Endodermal cell (in vitro differentiated cells): ENCODE data around the gene LSM3. TPM values are rescaled to one million over a fixed set of nuclear protein-coding genes. Genes with fewer than 3 reads are reported as not detected.

Source experiments
- DNase-seq: peaks from one replicate; pipeline ENCODE4 v3.0.0-alpha.2; 2017
- H3K27ac ChIP-seq: 2 replicates; pipeline ENCODE4 v1.5.1; 2013; ENCODE audit warnings: mild to moderate bottlenecking, low read depth, low read length, moderate library complexity
- H3K27me3 ChIP-seq: 2 replicates; pipeline ENCODE4 v1.6.1; 2013; ENCODE audit warnings: mild to moderate bottlenecking, low read length, moderate library complexity; ENCODE audit not compliant: insufficient read depth, control insufficient read depth, poor library complexity, severe bottlenecking
- H3K36me3 ChIP-seq: 2 replicates; pipeline ENCODE4 v1.7.0; 2013; ENCODE audit warnings: mild to moderate bottlenecking, low read length, moderate library complexity; ENCODE audit not compliant: control insufficient read depth, insufficient read depth
- H3K4me1 ChIP-seq: one replicate; pipeline ENCODE4 v1.7.0; 2013; ENCODE audit warnings: low read length; ENCODE audit not compliant: control insufficient read depth, insufficient read depth
- H3K4me3 ChIP-seq: 2 replicates; pipeline ENCODE4 v1.5.1; 2013; ENCODE audit warnings: mild to moderate bottlenecking, low read length, moderate library complexity
- H3K9ac ChIP-seq: 2 replicates; pipeline ENCODE4 v1.6.1; 2013; ENCODE audit warnings: mild to moderate bottlenecking, low read length, moderate library complexity; ENCODE audit not compliant: poor library complexity, severe bottlenecking; ENCODE audit errors: extremely low read depth
- H3K9me3 ChIP-seq: 2 replicates; pipeline ENCODE4 v1.6.1; 2013; ENCODE audit warnings: mild to moderate bottlenecking, low read length, moderate library complexity; ENCODE audit not compliant: control insufficient read depth
- H3K27ac Mint-ChIP-seq: 2 replicates; pipeline ENCODE4 v1.8.0; 2020; ENCODE audit warnings: mixed read lengths
- H3K27me3 Mint-ChIP-seq: 2 replicates; pipeline ENCODE4 v1.8.0; 2021; ENCODE audit warnings: mild to moderate bottlenecking, mixed read lengths; ENCODE audit not compliant: insufficient read depth
- H3K36me3 Mint-ChIP-seq: 2 replicates; pipeline ENCODE4 v1.8.0; 2020; ENCODE audit warnings: low read depth, mixed read lengths
- H3K4me1 Mint-ChIP-seq: 2 replicates; pipeline ENCODE4 v1.8.0; 2020; ENCODE audit warnings: mixed read lengths
- H3K4me3 Mint-ChIP-seq: 2 replicates; pipeline ENCODE4 v1.8.0; 2020; ENCODE audit warnings: mild to moderate bottlenecking, moderate library complexity, mixed read lengths
- H3K9me3 Mint-ChIP-seq: 2 replicates; pipeline ENCODE4 v1.8.0; 2020; ENCODE audit warnings: mild to moderate bottlenecking, mixed read lengths
- WGBS, 2 experiments: methylation state at CpG; one replicate each; pipeline versions ENCODE4 v1.1.5 to v1.1.7; 2013; ENCODE audit warnings: missing lambda C conversion rate in 2 of 2, mixed read lengths in 1 of 2; ENCODE audit not compliant: insufficient coverage in 1 of 2, insufficient read length in 1 of 2; 5-methylcytosine and 5-hydroxymethylcytosine counted together
- total RNA-seq, 2 donors: library from RNA; stranded (reverse); fragmentation: NEBNext Ultra II Directional in 1 of 2; extraction: Animal tissue kit (Norgen Biotek cat#: 25700) in 1 of 2; gene quantifications; 2 replicates in 1 of 2; 3 replicates in 1 of 2; pipeline ENCODE4 v1.2.1, GENCODE V29; 2021
- TF ChIP-seq, protein P1 (sequence below): fragments of 200-600 bp; sonication (generic); conservative IDR thresholded peaks from 2 replicates; pipeline ENCODE4 v1.5.0; 2021; ENCODE audit warnings: antibody characterized with exemption, mild to moderate bottlenecking

Gene LSM3
- total RNA-seq, 2 donors from 2014 or later = 18.1 to 19.7 TPM

DNA sequence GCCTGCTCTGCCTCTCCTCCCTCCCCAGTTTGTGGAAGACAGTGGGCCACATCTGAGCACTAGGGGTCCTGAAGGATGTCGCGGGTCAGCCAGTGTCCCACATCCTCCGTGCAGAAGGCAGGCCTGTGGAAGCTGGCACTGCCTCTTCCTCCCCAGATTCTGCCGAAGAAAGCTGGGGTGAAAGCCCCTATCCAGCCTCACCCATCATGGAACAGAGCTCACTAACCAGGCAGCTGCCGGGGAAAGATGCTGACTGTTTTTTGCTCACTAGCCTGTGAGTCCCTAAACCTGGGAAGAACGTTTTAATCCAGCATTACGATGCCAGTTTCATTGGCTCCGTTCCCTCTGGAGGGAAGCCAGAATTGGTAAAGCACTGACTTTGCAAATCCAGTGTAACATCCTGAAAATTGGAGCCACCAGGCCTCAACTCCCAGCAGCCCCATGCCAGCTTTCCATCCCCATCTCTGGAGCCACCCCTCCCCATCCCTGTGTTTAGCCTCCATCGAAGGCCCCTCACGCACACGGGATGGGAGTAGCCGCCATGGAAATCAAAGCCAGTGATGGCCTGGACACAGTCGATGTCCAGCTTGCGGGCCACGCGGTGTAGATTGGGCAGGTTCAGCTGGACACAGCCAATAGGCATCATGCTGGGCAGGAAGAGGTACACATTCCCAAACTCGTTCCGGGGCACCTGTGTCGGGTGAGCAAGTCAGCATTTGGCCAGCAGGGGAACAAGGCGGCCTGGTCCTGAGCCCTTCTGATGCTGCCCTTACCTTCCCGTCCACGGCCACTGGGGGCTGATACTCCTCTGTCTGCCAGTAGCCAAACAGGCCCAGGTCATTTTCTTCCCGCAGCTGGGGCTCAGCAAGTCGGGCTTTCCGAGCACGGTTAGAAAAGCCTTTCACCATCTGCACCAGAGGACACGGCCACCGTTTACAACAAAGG, 30.3 kb upstream of the LSM3 start:
- peaks cover 44% of the 10 kb centered on the region for H3K36me3 ChIP-seq
- H3K27me3 ChIP-seq = no peaks in the 10 kb centered on the region
- DNase-seq = peak; percentile 93
- Mint-ChIP-seq H3K36me3 (peaks cover 44% of the 10 kb centered on the region), H3K27ac (peak overlapping the region; percentile 52), H3K4me1 (peaks cover 23% of the 10 kb centered on the region), H3K27me3 (no peaks in the 10 kb centered on the region), H3K9me3 (no peaks in the 10 kb centered on the region), H3K4me3 (no peak overlapping the region)
- TF ChIP-seq, protein P1, sequence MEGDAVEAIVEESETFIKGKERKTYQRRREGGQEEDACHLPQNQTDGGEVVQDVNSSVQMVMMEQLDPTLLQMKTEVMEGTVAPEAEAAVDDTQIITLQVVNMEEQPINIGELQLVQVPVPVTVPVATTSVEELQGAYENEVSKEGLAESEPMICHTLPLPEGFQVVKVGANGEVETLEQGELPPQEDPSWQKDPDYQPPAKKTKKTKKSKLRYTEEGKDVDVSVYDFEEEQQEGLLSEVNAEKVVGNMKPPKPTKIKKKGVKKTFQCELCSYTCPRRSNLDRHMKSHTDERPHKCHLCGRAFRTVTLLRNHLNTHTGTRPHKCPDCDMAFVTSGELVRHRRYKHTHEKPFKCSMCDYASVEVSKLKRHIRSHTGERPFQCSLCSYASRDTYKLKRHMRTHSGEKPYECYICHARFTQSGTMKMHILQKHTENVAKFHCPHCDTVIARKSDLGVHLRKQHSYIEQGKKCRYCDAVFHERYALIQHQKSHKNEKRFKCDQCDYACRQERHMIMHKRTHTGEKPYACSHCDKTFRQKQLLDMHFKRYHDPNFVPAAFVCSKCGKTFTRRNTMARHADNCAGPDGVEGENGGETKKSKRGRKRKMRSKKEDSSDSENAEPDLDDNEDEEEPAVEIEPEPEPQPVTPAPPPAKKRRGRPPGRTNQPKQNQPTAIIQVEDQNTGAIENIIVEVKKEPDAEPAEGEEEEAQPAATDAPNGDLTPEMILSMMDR = peak; percentile 77
- peaks cover 10% of the 10 kb centered on the region for H3K4me1 ChIP-seq
- H3K27ac ChIP-seq = no peak overlapping the region
- no peak overlapping the region for H3K4me3 ChIP-seq
- no peaks in the 10 kb centered on the region for H3K9me3 ChIP-seq
- WGBS, 2 experiments = 87 to 92% methylated on average over 20 to 28 of the region's 28 CpGs
- H3K9ac ChIP-seq = no peak overlapping the region

GRCh38 chr3:14150078-14150477, 28.5 kb upstream of the LSM3 start:
- no peak overlapping the region for H3K4me3 ChIP-seq
- no peak for DNase-seq
- H3K4me3 Mint-ChIP-seq = no peak overlapping the region
- no peaks in the 10 kb centered on the region for H3K27me3 Mint-ChIP-seq
- H3K27ac Mint-ChIP-seq = peak overlapping the region; percentile 36
- H3K27me3 ChIP-seq = no peaks in the 10 kb centered on the region
- peaks cover 55% of the 10 kb centered on the region for H3K36me3 ChIP-seq
- H3K4me1 Mint-ChIP-seq = peaks cover 17% of the 10 kb centered on the region
- H3K9me3 ChIP-seq = no peaks in the 10 kb centered on the region
- TF ChIP-seq, protein P1 = no peak
- WGBS, 2 experiments = 94 to 98% methylated on average over 9 of the region's 9 CpGs
- no peaks in the 10 kb centered on the region for H3K9me3 Mint-ChIP-seq
- no peak overlapping the region for H3K27ac ChIP-seq
- H3K9ac ChIP-seq = no peak overlapping the region
- peaks cover 58% of the 10 kb centered on the region for H3K36me3 Mint-ChIP-seq
- H3K4me1 ChIP-seq = no peaks in the 10 kb centered on the region

GRCh38 chr3:14150491-14151230, 28.0 kb upstream of the LSM3 start:
- Mint-ChIP-seq H3K27me3 (no peaks in the 10 kb centered on the region), H3K9me3 (no peaks in the 10 kb centered on the region), H3K4me1 (peaks cover 15% of the 10 kb centered on the region), H3K36me3 (peaks cover 62% of the 10 kb centered on the region), H3K27ac (peak overlapping the region; percentile 79), H3K4me3 (no peak overlapping the region)
- Histone ChIP-seq H3K4me3 (no peak overlapping the region), H3K27me3 (no peaks in the 10 kb centered on the region), H3K36me3 (peaks cover 52% of the 10 kb centered on the region), H3K4me1 (no peaks in the 10 kb centered on the region), H3K9ac (no peak overlapping the region), H3K9me3 (no peaks in the 10 kb centered on the region), H3K27ac (no peak overlapping the region)
- WGBS, 2 experiments = 88 to 94% methylated on average over 8 to 9 of the region's 9 CpGs
- TF ChIP-seq, protein P1 = no peak
- no peak for DNase-seq
